Measurements from ENCODE around the gene RASEF. TPM values are rescaled to one million over a fixed set of nuclear protein-coding genes. Genes with fewer than 3 reads are reported as not detected.

Gene RASEF
- total RNA-seq, 2 donors from 2014 or later, result 0.16 TPM; not detected in 1

- TF ChIP-seq CTCF (IDR thresholded peaks at IDR 0.05), result no peak
- Histone ChIP-seq H3K27me3 (no peaks in the 10 kb centered on the region), H3K4me3 (no peak overlapping the region), H3K9me3 (no peaks in the 10 kb centered on the region), H3K36me3 (no peaks in the 10 kb centered on the region), H3K27ac (no peak overlapping the region), H3K4me1 (no peaks in the 10 kb centered on the region)
- DNase-seq (ENCODE audit: low spot score), result no peak
Measured at GRCh38 chr9:82993856-82994605, 68.9 kb downstream of the RASEF start.

GRCh38 chr9:82991671-82992070, 71.3 kb downstream of the RASEF start:
- TF ChIP-seq CTCF (IDR thresholded peaks at IDR 0.05), result no peak
- no peak for DNase-seq (ENCODE audit: low spot score)
- Histone ChIP-seq H3K4me1 (no peaks in the 10 kb centered on the region), H3K9me3 (no peaks in the 10 kb centered on the region), H3K4me3 (no peak overlapping the region), H3K27me3 (no peaks in the 10 kb centered on the region), H3K36me3 (no peaks in the 10 kb centered on the region), H3K27ac (no peak overlapping the region)

GRCh38 chr9:82989929-82990328, 73.0 kb downstream of the RASEF start:
- Histone ChIP-seq H3K27me3 (no peaks in the 10 kb centered on the region), H3K9me3 (no peaks in the 10 kb centered on the region), H3K27ac (no peak overlapping the region), H3K4me1 (no peaks in the 10 kb centered on the region), H3K36me3 (no peaks in the 10 kb centered on the region), H3K4me3 (no peak overlapping the region)
- DNase-seq (ENCODE audit: low spot score), result no peak
- TF ChIP-seq CTCF (IDR thresholded peaks at IDR 0.05), result no peak

- H3K9me3 ChIP-seq, result no peaks in the 10 kb centered on the region
- DNase-seq (ENCODE audit: low spot score), result no peak
- no peak for TF ChIP-seq CTCF (IDR thresholded peaks at IDR 0.05)
- no peak overlapping the region for H3K27ac ChIP-seq
- no peaks in the 10 kb centered on the region for H3K36me3 ChIP-seq
- no peaks in the 10 kb centered on the region for H3K4me1 ChIP-seq
- H3K27me3 ChIP-seq, result no peaks in the 10 kb centered on the region
- H3K4me3 ChIP-seq, result no peak overlapping the region
Measured at GRCh38 chr9:82988488-82988887, 74.5 kb downstream of the RASEF start.

- TF ChIP-seq CTCF (IDR thresholded peaks at IDR 0.05), result no peak
- no peaks in the 10 kb centered on the region for H3K9me3 ChIP-seq
- H3K27ac ChIP-seq, result no peak overlapping the region
- H3K36me3 ChIP-seq, result no peaks in the 10 kb centered on the region
- DNase-seq (ENCODE audit: low spot score), result no peak
- H3K4me3 ChIP-seq, result no peak overlapping the region
- H3K4me1 ChIP-seq, result no peaks in the 10 kb centered on the region
- no peaks in the 10 kb centered on the region for H3K27me3 ChIP-seq
Measured at GRCh38 chr9:82987370-82988189, 75.4 kb downstream of the RASEF start.
